NB4 (cell line): ENCODE measurements around the gene PDE3A.

Experiments
- MYC ChIP-seq: IDR thresholded peaks from 2 replicates; pipeline ENCODE4 v1.6.1; 2011; ENCODE audit warnings: low read depth, low read length
- POLR2A ChIP-seq: IDR thresholded peaks from 2 replicates; pipeline ENCODE4 v1.6.1; 2011; ENCODE audit warnings: mild to moderate bottlenecking; ENCODE audit not compliant: insufficient read length; ENCODE audit errors: extremely low read depth
- TF ChIP-seq, protein P1 (sequence below): IDR thresholded peaks from 2 replicates; pipeline ENCODE4 v1.6.1; 2011; ENCODE audit warnings: low read depth, low read length
- TF ChIP-seq, protein P2 (sequence below): IDR thresholded peaks from one replicate; pipeline ENCODE4 v1.5.1; 2012; ENCODE audit warnings: low read depth, low read length

DNA sequence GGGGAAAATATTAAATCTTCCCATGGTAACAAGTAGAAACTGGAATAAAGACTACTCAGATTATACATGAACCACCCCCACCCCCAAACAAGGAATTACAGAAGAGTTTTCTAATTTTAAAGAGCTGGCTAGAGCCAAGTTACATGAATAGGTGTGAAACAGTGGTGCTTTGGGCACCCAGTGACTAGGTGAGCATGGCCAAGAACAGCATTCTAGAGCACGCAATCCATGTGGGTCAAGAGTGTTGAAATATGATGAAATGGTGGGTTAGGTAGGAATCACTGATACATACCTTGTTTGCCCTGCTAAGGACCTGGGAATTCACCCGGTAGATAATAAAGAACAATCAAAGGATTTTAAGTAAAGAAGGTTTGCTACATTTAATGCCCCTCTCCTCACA, 208.7 kb downstream of the PDE3A start:
- TF ChIP-seq, protein P1, sequence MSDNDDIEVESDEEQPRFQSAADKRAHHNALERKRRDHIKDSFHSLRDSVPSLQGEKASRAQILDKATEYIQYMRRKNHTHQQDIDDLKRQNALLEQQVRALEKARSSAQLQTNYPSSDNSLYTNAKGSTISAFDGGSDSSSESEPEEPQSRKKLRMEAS, result no peak
- TF ChIP-seq, protein P2, sequence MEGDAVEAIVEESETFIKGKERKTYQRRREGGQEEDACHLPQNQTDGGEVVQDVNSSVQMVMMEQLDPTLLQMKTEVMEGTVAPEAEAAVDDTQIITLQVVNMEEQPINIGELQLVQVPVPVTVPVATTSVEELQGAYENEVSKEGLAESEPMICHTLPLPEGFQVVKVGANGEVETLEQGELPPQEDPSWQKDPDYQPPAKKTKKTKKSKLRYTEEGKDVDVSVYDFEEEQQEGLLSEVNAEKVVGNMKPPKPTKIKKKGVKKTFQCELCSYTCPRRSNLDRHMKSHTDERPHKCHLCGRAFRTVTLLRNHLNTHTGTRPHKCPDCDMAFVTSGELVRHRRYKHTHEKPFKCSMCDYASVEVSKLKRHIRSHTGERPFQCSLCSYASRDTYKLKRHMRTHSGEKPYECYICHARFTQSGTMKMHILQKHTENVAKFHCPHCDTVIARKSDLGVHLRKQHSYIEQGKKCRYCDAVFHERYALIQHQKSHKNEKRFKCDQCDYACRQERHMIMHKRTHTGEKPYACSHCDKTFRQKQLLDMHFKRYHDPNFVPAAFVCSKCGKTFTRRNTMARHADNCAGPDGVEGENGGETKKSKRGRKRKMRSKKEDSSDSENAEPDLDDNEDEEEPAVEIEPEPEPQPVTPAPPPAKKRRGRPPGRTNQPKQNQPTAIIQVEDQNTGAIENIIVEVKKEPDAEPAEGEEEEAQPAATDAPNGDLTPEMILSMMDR, result no peak
- no peak for TF ChIP-seq POLR2A
- no peak for TF ChIP-seq MYC
